H1 (cell line): Measurements from ENCODE around the gene S100A4. TPM values are rescaled to one million over a fixed set of nuclear protein-coding genes. Genes with fewer than 3 reads are reported as not detected.

Experiments used
- CTCF ChIA-PET: fragments of 300-600 bp; sonication (Branson Sonifier 250); formaldehyde crosslinking; loops from one replicate; lab custom pipeline; 2021; ENCODE audit not compliant: partially characterized antibody; lab: Charles Lee
- POLR2A ChIA-PET: fragments of 300-600 bp; sonication (Branson Sonifier 250); formaldehyde crosslinking; loops from one replicate; lab custom pipeline; 2021; ENCODE audit warnings: inconsistent platforms; ENCODE audit not compliant: partially characterized antibody; lab: Charles Lee
- DNase-seq, 2 experiments: peaks; one replicate each; pipeline versions ENCODE4 v3.0.0 to v3.0.0-alpha.2; 2010 to 2022; ENCODE audit warnings: low spot score in 2 of 2, low read depth in 1 of 2, mixed read lengths in 1 of 2
- FAIRE-seq: peaks from 2 replicates; lab custom pipeline; 2011; peaks lifted over from hg19 to GRCh38; lab: Jason Lieb, UNC
- H2AFZ ChIP-seq: 2 replicates; pipeline ENCODE4 v1.8.1; 2012; ENCODE audit warnings: low read length, inconsistent platforms
- H2AK5ac ChIP-seq: 2 replicates; pipeline ENCODE4 v1.6.1; 2013; ENCODE audit warnings: low read depth, low read length
- H2BK120ac ChIP-seq: replicated peaks from 2 replicates; pipeline ENCODE3; 2013; ENCODE audit warnings: low read depth, low read length, inconsistent platforms
- H2BK12ac ChIP-seq: 2 replicates; pipeline ENCODE4 v1.6.1; 2013; ENCODE audit warnings: low read depth, low read length
- H2BK15ac ChIP-seq: 2 replicates; pipeline ENCODE4 v1.6.1; 2013; ENCODE audit warnings: low read length
- H2BK20ac ChIP-seq: 2 replicates; pipeline ENCODE4 v1.6.1; 2013; ENCODE audit warnings: low read length
- H2BK5ac ChIP-seq: 2 replicates; pipeline ENCODE4 v1.6.1; 2013; ENCODE audit warnings: low read depth, low read length
- H3K14ac ChIP-seq: 2 replicates; pipeline ENCODE4 v1.6.1; 2013; ENCODE audit warnings: inconsistent platforms; ENCODE audit not compliant: insufficient read length
- H3K18ac ChIP-seq: 2 replicates; pipeline ENCODE4 v1.6.1; 2013; ENCODE audit warnings: low read length; ENCODE audit errors: extremely low read depth
- H3K23ac ChIP-seq: 2 replicates; pipeline ENCODE4 v1.6.1; 2013; ENCODE audit warnings: inconsistent platforms; ENCODE audit not compliant: insufficient read length
- H3K23me2 ChIP-seq: 2 replicates; pipeline ENCODE4 v1.6.1; 2013; ENCODE audit warnings: low read depth, low read length
- H3K27ac ChIP-seq: 2 replicates; pipeline ENCODE4 v1.6.1; 2011; ENCODE audit warnings: low read depth, low read length, inconsistent platforms
- H3K27me3 ChIP-seq, 4 experiments: replicated peaks in 1 of 4; 1 replicate in 1 of 4; 2 replicates in 3 of 4; pipeline versions ENCODE4 v1.6.1 to v1.8.1; 2011 to 2013; ENCODE audit warnings: low read length in 3 of 4, mild to moderate bottlenecking in 3 of 4, inconsistent platforms in 2 of 4, mixed read lengths in 2 of 4, moderate library complexity in 1 of 4; ENCODE audit not compliant: control insufficient read depth in 3 of 4, insufficient read depth in 3 of 4; ENCODE audit errors: extremely low read depth in 1 of 4
- H3K36me3 ChIP-seq, 4 experiments: 2 replicates each; pipeline versions ENCODE4 v1.6.1 to v1.8.1; 2011 to 2013; ENCODE audit warnings: mild to moderate bottlenecking in 4 of 4, low read length in 3 of 4, moderate library complexity in 2 of 4, control low read depth in 1 of 4, inconsistent platforms in 1 of 4; ENCODE audit not compliant: insufficient read depth in 4 of 4, control insufficient read depth in 2 of 4
- H3K4ac ChIP-seq: replicated peaks from 2 replicates; pipeline ENCODE3; 2013; ENCODE audit warnings: low read length, low read depth, mixed read lengths, inconsistent platforms; ENCODE audit not compliant: insufficient read length
- H3K4me1 ChIP-seq, 4 experiments: replicated peaks in 1 of 4; 1 replicate in 1 of 4; 2 replicates in 3 of 4; pipeline versions ENCODE4 v1.6.1 to v1.8.1; 2011 to 2013; ENCODE audit warnings: low read length in 3 of 4, inconsistent platforms in 2 of 4, mixed read lengths in 1 of 4; ENCODE audit not compliant: insufficient read depth in 4 of 4, control insufficient read depth in 3 of 4
- H3K4me2 ChIP-seq, 2 experiments: 2 replicates each; pipeline versions ENCODE4 v1.6.1 to v1.8.1; 2011 to 2013; ENCODE audit warnings: low read depth in 2 of 2, low read length in 2 of 2, control low read depth in 1 of 2, inconsistent platforms in 1 of 2, mild to moderate bottlenecking in 1 of 2; ENCODE audit not compliant: insufficient read depth in 1 of 2
- H3K4me3 ChIP-seq, 4 experiments: fragments of 200-600, 300-600 bp in 1 of 4; sonication (generic), shearing (Covaris generic), sonication (Bioruptor Twin) in 1 of 4; 2 replicates each; pipeline versions ENCODE4 v1.5.1 to v1.8.1; 2011 to 2016; ENCODE audit warnings: low read length in 4 of 4, low read depth in 3 of 4, control low read depth in 2 of 4, inconsistent platforms in 2 of 4, mild to moderate bottlenecking in 2 of 4, mixed read lengths in 1 of 4, moderate library complexity in 1 of 4; ENCODE audit not compliant: insufficient read depth in 2 of 4; ENCODE audit errors: extremely low read depth in 1 of 4
- H3K56ac ChIP-seq: replicated peaks from 2 replicates; pipeline ENCODE3; 2013; ENCODE audit warnings: low read depth, mild to moderate bottlenecking, mixed read lengths, low read length, inconsistent platforms; ENCODE audit not compliant: insufficient read length
- H3K79me1 ChIP-seq: 2 replicates; pipeline ENCODE4 v1.6.1; 2013; ENCODE audit warnings: low read depth, low read length, control low read depth
- H3K79me2 ChIP-seq, 2 experiments: 2 replicates each; pipeline versions ENCODE4 v1.6.1 to v1.8.1; 2012 to 2013; ENCODE audit warnings: low read length in 2 of 2, mild to moderate bottlenecking in 2 of 2, inconsistent platforms in 1 of 2; ENCODE audit not compliant: insufficient read depth in 2 of 2, control insufficient read depth in 1 of 2
- H3K9ac ChIP-seq, 4 experiments: replicated peaks in 1 of 4; 1 replicate in 1 of 4; 2 replicates in 3 of 4; pipeline versions ENCODE4 v1.6.1 to v1.8.1; 2011 to 2013; ENCODE audit warnings: low read depth in 3 of 4, low read length in 3 of 4, control low read depth in 2 of 4, mild to moderate bottlenecking in 2 of 4, moderate library complexity in 2 of 4, inconsistent platforms in 1 of 4; ENCODE audit errors: extremely low read depth in 1 of 4
- H3K9me3 ChIP-seq, 2 experiments: 2 replicates each; pipeline versions ENCODE4 v1.6.1 to v1.8.1; 2012 to 2013; ENCODE audit warnings: mild to moderate bottlenecking in 2 of 2, moderate library complexity in 2 of 2, control low read depth in 1 of 2, inconsistent platforms in 1 of 2, low read depth in 1 of 2, low read length in 1 of 2, mixed read lengths in 1 of 2; ENCODE audit not compliant: insufficient read depth in 2 of 2
- H4K20me1 ChIP-seq, 2 experiments: replicated peaks in 1 of 2; 2 replicates each; pipeline versions ENCODE3 to v1.8.1; 2011 to 2013; ENCODE audit warnings: inconsistent platforms in 2 of 2, low read length in 2 of 2, mild to moderate bottlenecking in 1 of 2; ENCODE audit not compliant: insufficient read depth in 2 of 2, control insufficient read depth in 1 of 2
- H4K5ac ChIP-seq: 2 replicates; pipeline ENCODE4 v1.6.1; 2013; ENCODE audit warnings: low read length, low read depth, mixed read lengths, inconsistent platforms; ENCODE audit not compliant: insufficient read length
- H4K8ac ChIP-seq: 2 replicates; pipeline ENCODE4 v1.8.0; 2013; ENCODE audit warnings: mild to moderate bottlenecking, moderate library complexity, low read length, inconsistent platforms; ENCODE audit not compliant: insufficient read depth; ENCODE audit errors: extremely low read depth
- H4K91ac ChIP-seq: replicated peaks from 2 replicates; pipeline ENCODE3; 2013; ENCODE audit warnings: low read length, mixed read lengths, inconsistent platforms; ENCODE audit not compliant: insufficient read length
- HDAC6 ChIP-seq: IDR thresholded peaks from one replicate; pipeline ENCODE4 v1.7.1; 2012; ENCODE audit warnings: low read depth, mild to moderate bottlenecking, inconsistent platforms, low read length, moderate library complexity
- MAFK ChIP-seq: IDR thresholded peaks from 2 replicates; pipeline ENCODE4 v1.6.1; 2012; ENCODE audit warnings: low read depth, mild to moderate bottlenecking, improper control_type of control experiment, low read length
- WGBS, 2 experiments: shearing (Covaris generic) in 1 of 2; methylation state at CpG; one replicate each; pipeline versions ENCODE4 v1.1.6 to v1.1.7; 2013 to 2015; ENCODE audit warnings: low lambda C conversion rate in 2 of 2, mixed read lengths in 2 of 2, inconsistent platforms in 1 of 2, low coverage in 1 of 2, missing lambda C conversion rate in 1 of 2; ENCODE audit not compliant: insufficient replicate concordance in 2 of 2, insufficient coverage in 1 of 2, insufficient read length in 1 of 2; ENCODE audit errors: extremely low coverage in 1 of 2, missing lambda C conversion rate in 1 of 2; 5-methylcytosine and 5-hydroxymethylcytosine counted together
- polyA plus RNA-seq, 7 experiments: library from polyadenylated mRNA; depleted of rRNA in 3 of 7; stranded (reverse) in 5 of 7; unstranded in 2 of 7; fragments of >200 nt in 5 of 7; fragments of 200-250 nt in 2 of 7; gene quantifications; 1 replicate in 5 of 7; 2 replicates in 1 of 7; 4 replicates in 1 of 7; pipeline versions ENCODE4 v1.2.1 to v1.2.3, GENCODE V29; 2011 to 2013; ENCODE audit warnings: missing spikeins in 2 of 7, mixed read lengths in 2 of 7
- total RNA-seq: library from RNA; stranded (reverse); fragmentation: NEBNext Ultra II Directional; extraction: Animal tissue kit (Norgen Biotek cat#: 25700); gene quantifications from 2 replicates; pipeline ENCODE4 v1.2.1, GENCODE V29; 2021
- TF ChIP-seq, protein P1 (sequence below): IDR thresholded peaks from 2 replicates; pipeline ENCODE4 v1.6.1; 2011; ENCODE audit warnings: low read length, improper control_type of control experiment

Gene S100A4
- total and polyA plus RNA-seq, 2 of the 8 experiments (the other 6 are each of a cell fraction or from before 2014, with no cell fraction given) = 36.3 to 85.4 TPM

- Histone ChIP-seq H2BK12ac (0 out of 2 replicates have a peak overlapping the region, but pooled peaks have one; percentile 17), H3K4me2 (no peak overlapping the region), H3K14ac (no peak overlapping the region), H3K27me3 (no peaks in the 10 kb centered on the region), H2BK20ac (no peak overlapping the region), H3K36me3 (no peaks in the 10 kb centered on the region), H3K79me2 (no peaks in the 10 kb centered on the region), H4K20me1 (no peaks in the 10 kb centered on the region), H2BK15ac (no peak overlapping the region)
- CTCF ChIA-PET = interaction anchor here (0.6 to 4.2 kb wide), 11 partner anchors 9 to 222 kb away, joined by 3 to 64 read pairs (median 6); partner anchors contain the start of genes S100A1, S100A13, S100A14 and S100A16
- TF ChIP-seq, protein P1, sequence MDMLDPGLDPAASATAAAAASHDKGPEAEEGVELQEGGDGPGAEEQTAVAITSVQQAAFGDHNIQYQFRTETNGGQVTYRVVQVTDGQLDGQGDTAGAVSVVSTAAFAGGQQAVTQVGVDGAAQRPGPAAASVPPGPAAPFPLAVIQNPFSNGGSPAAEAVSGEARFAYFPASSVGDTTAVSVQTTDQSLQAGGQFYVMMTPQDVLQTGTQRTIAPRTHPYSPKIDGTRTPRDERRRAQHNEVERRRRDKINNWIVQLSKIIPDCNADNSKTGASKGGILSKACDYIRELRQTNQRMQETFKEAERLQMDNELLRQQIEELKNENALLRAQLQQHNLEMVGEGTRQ = no peak
- TF ChIP-seq MAFK = no peak
- TF ChIP-seq HDAC6 = no peak
- TF ChIP-seq, all 59 proteins: peak for 0
- no peak overlapping the region for H4K5ac ChIP-seq
- H2BK120ac ChIP-seq = no peak overlapping the region
- 84% methylated on average over 9 of the region's 9 CpGs; no CpG with 5 or more reads in 1 of the 2 experiments for WGBS, 2 experiments
- no peaks in the 10 kb centered on the region; the same call in 1 of the 2 replicates for H3K23me2 ChIP-seq
- DNase-seq (no peak), FAIRE-seq (no peak)
- POLR2A ChIA-PET = interaction anchor here (1.0 to 3.6 kb wide), 5 partner anchors 9 to 413 kb away, joined by 3 to 20 read pairs (median 4); partner anchors contain the start of genes RPS27, S100A13 and S100A16
- peaks cover 0 to 3% (median 0%) of the 10 kb centered on the region in 4 experiments; a peak in 2 of 7 replicates for H3K4me1 ChIP-seq
- H3K79me1 ChIP-seq = no peaks in the 10 kb centered on the region
- no peak overlapping the region for H3K4me3 ChIP-seq
- H3K4ac ChIP-seq = no peak overlapping the region
- H4K91ac ChIP-seq = no peak overlapping the region
- no peak overlapping the region for H3K56ac ChIP-seq
- no peak overlapping the region for H3K23ac ChIP-seq
- H2BK5ac ChIP-seq = no peak overlapping the region
- no peak overlapping the region for H4K8ac ChIP-seq
- H3K27ac ChIP-seq = no peak overlapping the region
- H3K9ac ChIP-seq = no peak overlapping the region
- no peak overlapping the region for H2AK5ac ChIP-seq
- no peak overlapping the region for H3K18ac ChIP-seq
- H3K9me3 ChIP-seq = peaks cover 0 to 12% of the 10 kb centered on the region in 2 experiments; a peak in 1 of 4 replicates
- peak overlapping the region; percentile 41; the same call in 1 of the 2 replicates for H2AFZ ChIP-seq
Measured at GRCh38 chr1:153577624-153578051, 32.0 kb upstream of the S100A4 start.
